ENCODE results near the gene NR2F1.

DNA sequence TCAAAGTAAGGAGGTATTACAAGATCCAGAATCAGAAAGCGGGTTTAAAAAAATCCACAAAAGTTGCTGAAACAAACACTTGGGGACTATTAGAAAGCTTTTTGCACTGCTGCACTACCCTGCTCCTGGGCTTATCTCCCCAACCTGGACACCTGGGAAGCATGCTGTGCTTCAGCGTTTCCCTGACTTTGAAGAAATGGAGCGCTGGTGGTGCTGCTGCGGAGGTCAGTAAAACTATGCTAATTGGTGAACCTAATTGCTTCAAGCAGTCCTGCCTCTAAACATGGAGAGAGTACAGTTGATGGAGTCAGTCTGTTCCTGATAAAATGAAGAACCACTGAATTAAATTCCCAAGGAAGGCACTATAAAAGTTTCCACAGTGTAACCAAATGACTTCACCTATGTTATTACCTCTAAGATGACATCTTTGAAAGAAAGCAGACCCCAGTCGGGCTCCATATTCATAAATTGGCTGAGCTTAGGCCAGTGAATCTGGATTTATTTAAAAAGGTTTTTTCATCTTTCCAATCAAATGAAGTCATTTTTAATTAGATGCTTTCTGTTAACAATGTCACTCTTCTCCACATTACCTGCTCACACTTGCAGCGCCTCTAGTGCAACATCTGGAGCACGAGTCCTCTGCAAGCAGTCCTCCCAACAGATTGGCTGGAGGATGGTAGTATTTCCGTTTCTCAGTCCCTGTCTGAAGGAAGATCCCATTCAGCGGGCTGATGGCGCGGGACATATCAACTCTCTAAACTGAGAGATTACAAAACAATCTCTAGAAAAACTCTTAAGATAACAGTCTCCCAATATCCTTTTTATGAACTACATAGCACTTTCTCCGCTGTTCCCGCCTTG lies 13.5 kb upstream of the NR2F1 start:
- TF ChIP-seq, protein P1, sequence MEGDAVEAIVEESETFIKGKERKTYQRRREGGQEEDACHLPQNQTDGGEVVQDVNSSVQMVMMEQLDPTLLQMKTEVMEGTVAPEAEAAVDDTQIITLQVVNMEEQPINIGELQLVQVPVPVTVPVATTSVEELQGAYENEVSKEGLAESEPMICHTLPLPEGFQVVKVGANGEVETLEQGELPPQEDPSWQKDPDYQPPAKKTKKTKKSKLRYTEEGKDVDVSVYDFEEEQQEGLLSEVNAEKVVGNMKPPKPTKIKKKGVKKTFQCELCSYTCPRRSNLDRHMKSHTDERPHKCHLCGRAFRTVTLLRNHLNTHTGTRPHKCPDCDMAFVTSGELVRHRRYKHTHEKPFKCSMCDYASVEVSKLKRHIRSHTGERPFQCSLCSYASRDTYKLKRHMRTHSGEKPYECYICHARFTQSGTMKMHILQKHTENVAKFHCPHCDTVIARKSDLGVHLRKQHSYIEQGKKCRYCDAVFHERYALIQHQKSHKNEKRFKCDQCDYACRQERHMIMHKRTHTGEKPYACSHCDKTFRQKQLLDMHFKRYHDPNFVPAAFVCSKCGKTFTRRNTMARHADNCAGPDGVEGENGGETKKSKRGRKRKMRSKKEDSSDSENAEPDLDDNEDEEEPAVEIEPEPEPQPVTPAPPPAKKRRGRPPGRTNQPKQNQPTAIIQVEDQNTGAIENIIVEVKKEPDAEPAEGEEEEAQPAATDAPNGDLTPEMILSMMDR (conservative IDR thresholded peaks at IDR 0.05; ENCODE audit: low read length), result no peak
- no peak for TF ChIP-seq EZH2phosphoT487 (IDR thresholded peaks at IDR 0.05; ENCODE audit: borderline replicate concordance, low read depth, low read length)
